Glutamatergic neuron (in vitro differentiated cells): Measurements from ENCODE around the gene PGBD1. TPM values are rescaled to one million over a fixed set of nuclear protein-coding genes. Genes with fewer than 3 reads are reported as not detected.

Experiments
- DNase-seq: peaks from one replicate; pipeline ENCODE4 v3.0.0; 2022
- H3K27ac Mint-ChIP-seq: one replicate; pipeline ENCODE4 v1.8.0; 2020; ENCODE audit warnings: mild to moderate bottlenecking, mixed read lengths, inconsistent platforms; ENCODE audit not compliant: unreplicated experiment
- H3K27me3 Mint-ChIP-seq: one replicate; pipeline ENCODE4 v1.8.0; 2020; ENCODE audit warnings: mild to moderate bottlenecking, moderate library complexity, mixed read lengths, inconsistent platforms; ENCODE audit not compliant: unreplicated experiment
- H3K36me3 Mint-ChIP-seq: one replicate; pipeline ENCODE4 v1.8.0; 2020; ENCODE audit warnings: mild to moderate bottlenecking, mixed read lengths, inconsistent platforms; ENCODE audit not compliant: unreplicated experiment
- H3K4me1 Mint-ChIP-seq: one replicate; pipeline ENCODE4 v1.8.0; 2020; ENCODE audit warnings: mild to moderate bottlenecking, low read depth, mixed read lengths, inconsistent platforms; ENCODE audit not compliant: unreplicated experiment
- H3K4me3 Mint-ChIP-seq: one replicate; pipeline ENCODE4 v1.8.0; 2020; ENCODE audit warnings: mild to moderate bottlenecking, mixed read lengths, inconsistent platforms; ENCODE audit not compliant: unreplicated experiment
- H3K9me3 Mint-ChIP-seq: one replicate; pipeline ENCODE4 v1.8.0; 2020; ENCODE audit warnings: mild to moderate bottlenecking, moderate library complexity, mixed read lengths, inconsistent platforms; ENCODE audit not compliant: unreplicated experiment
- CTCF ChIP-seq: fragments of 200-600 bp; sonication (generic); IDR thresholded peaks from one replicate; pipeline ENCODE4 v1.5.0; 2021; ENCODE audit not compliant: partially characterized antibody, unreplicated experiment
- total RNA-seq: library from RNA; stranded (reverse); fragmentation: NEBNext Ultra II Directional; extraction: Animal tissue kit (Norgen Biotek cat#: 25700); gene quantifications from one replicate; pipeline ENCODE4 v1.2.1, GENCODE V29; 2021; ENCODE audit not compliant: unreplicated experiment

PGBD1 gene
- total RNA-seq, 1 donor from 2014 or later, result 18.1 TPM

GRCh38 chr6:28345201-28345600, 63.8 kb downstream of the PGBD1 start:
- no peak for DNase-seq
- no peak for TF ChIP-seq CTCF
- Mint-ChIP-seq H3K27me3 (peaks cover 2% of the 10 kb centered on the region), H3K36me3 (no peaks in the 10 kb centered on the region), H3K4me1 (no peaks in the 10 kb centered on the region), H3K9me3 (no peaks in the 10 kb centered on the region), H3K4me3 (no peak overlapping the region), H3K27ac (no peak overlapping the region)

DNA sequence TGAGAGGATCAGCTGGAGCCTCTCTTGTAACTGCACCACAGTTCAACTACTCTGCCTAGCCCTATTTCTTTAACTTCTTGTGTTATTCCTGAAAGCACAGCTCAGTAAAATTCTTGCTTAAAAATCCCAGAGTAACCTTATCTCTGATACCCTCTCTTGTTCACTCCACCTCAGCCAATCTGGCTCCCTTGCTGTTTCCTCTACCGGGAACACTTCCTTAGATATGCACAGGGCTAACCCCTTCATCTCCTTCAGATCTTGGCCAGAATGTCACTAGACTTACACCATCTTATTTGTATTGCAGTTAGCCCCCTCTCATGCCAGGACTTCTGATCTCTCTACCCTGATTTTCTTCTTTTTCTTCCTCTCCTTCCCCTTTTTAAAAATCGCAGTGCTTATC, 65.7 kb downstream of the PGBD1 start:
- no peak for DNase-seq
- Mint-ChIP-seq H3K9me3 (no peaks in the 10 kb centered on the region), H3K36me3 (no peaks in the 10 kb centered on the region), H3K4me1 (peaks cover 8% of the 10 kb centered on the region), H3K4me3 (no peak overlapping the region), H3K27ac (no peak overlapping the region), H3K27me3 (peaks cover 2% of the 10 kb centered on the region)
- no peak for TF ChIP-seq CTCF

DNA sequence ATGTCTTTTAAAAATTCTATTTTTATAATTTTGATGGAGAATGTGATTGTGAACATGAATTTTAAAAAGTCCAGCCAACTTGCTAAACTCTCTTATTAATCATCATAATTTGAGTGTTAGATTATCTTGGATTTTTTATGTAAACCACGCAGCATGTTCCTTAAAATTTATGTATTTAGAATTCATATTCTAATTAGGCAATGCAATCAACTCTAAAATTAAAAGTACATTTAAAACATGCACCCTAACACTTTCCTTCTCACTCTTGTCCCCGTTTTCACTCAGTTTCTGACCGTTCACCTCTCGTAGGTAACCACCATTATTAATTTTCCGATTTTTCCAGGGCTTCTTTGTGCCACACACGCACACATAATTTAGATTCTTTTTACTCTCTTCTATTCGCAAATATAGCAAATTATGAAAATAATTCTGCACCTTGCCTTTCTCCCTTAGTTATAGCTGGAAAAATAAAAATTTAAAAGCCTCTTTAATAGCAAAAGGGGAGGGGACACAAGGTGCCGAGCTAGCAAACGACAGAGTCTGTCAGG, 68.0 kb downstream of the PGBD1 start:
- Mint-ChIP-seq H3K27me3 (peaks cover 2% of the 10 kb centered on the region), H3K4me1 (peaks cover 8% of the 10 kb centered on the region), H3K27ac (peak overlapping the region; percentile 95), H3K36me3 (no peaks in the 10 kb centered on the region), H3K4me3 (peak overlapping the region; percentile 99), H3K9me3 (no peaks in the 10 kb centered on the region)
- TF ChIP-seq CTCF, result no peak
- DNase-seq, result no peak

DNA sequence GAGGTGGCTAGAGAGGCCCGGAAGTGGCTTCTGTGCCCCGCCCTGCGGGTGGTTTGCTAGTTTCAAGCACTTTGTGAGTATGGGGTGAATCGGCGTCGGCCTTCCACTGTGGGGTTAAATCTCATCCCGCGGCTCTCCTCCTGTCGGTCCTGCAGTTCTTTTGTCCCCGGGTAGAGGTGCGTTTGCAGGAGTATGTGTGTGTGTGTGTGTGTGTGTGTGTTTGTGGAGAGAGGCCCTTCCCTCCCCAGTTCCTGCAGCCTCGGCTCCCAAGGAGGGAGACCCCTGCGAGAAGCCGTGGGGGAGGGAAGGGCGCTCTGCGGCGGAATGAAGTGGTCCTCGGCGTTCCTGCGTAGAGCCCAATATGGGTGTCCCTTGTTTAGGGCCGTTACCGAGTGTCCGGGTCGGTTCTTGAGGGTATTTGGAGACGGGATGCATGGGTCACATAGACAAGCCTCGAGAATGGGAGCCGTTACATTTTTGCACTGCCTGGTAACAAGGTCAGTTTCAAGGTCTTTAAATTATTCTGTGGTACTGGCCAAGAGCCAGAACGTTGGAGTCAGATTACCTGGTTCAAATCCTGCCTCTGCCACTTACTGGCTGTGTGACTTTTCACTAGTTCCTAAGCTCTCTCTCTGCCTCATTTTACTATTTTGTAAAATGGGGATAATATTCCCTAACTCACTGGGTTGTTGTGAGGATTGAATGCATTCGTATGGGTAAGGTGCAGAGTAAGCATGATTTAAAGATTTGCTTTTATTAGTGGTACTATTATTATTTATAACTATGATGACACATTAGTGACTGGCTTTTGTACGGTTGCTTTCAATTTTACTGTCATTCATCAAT, 68.7 kb downstream of the PGBD1 start, which contains the start of gene ZKSCAN3:
ZKSCAN3 (plus strand) TSS at position 56 of the 846 bp plus-strand sequence. CDS start 9,640 bp downstream, outside the sequence.
- Mint-ChIP-seq H3K27ac (peak within 1 kb of the TSS; percentile 95), H3K4me3 (peak within 1 kb of the TSS; percentile 99), H3K36me3 (no peaks in the 10 kb centered on the region), H3K27me3 (peaks cover 2% of the 10 kb centered on the region), H3K9me3 (no peaks in the 10 kb centered on the region), H3K4me1 (peaks cover 8% of the 10 kb centered on the region)
- peak; percentile 84 for DNase-seq
- no peak for TF ChIP-seq CTCF

- Mint-ChIP-seq H3K27ac (no peak overlapping the region), H3K36me3 (no peaks in the 10 kb centered on the region), H3K4me3 (peak overlapping the region; percentile 99), H3K27me3 (peaks cover 2% of the 10 kb centered on the region), H3K4me1 (peaks cover 13% of the 10 kb centered on the region), H3K9me3 (no peaks in the 10 kb centered on the region)
- no peak for TF ChIP-seq CTCF
- DNase-seq, result no peak
These were observed 69.7 kb downstream of the PGBD1 start for GRCh38 chr6:28351087-28351486.
